Ovary (tissue), 3 donors: ENCODE measurements around the gene BTBD9.

Experiments used
- CTCF ChIP-seq, 3 donors: fragments of 450-650 bp in 2 of 3; fragments of 200-600 bp in 1 of 3; IDR thresholded peaks; one replicate each; pipeline versions ENCODE4 v1.5.1 to v1.8.0; 2016 to 2022; ENCODE audit warnings: antibody characterized with exemption in 3 of 3, mild to moderate bottlenecking in 1 of 3
- EP300 ChIP-seq: sonication (generic); formaldehyde crosslinking; IDR thresholded peaks from one replicate; pipeline ENCODE4 v1.6.1; 2017; ENCODE audit warnings: antibody characterized with exemption
- POLR2A ChIP-seq: fragments of 450-650 bp; IDR thresholded peaks from one replicate; pipeline ENCODE4 v1.6.1; 2017; ENCODE audit warnings: antibody characterized with exemption, mild to moderate bottlenecking, moderate library complexity
- donor health status: DM: no; HTN: no; CAD: no.

DNA sequence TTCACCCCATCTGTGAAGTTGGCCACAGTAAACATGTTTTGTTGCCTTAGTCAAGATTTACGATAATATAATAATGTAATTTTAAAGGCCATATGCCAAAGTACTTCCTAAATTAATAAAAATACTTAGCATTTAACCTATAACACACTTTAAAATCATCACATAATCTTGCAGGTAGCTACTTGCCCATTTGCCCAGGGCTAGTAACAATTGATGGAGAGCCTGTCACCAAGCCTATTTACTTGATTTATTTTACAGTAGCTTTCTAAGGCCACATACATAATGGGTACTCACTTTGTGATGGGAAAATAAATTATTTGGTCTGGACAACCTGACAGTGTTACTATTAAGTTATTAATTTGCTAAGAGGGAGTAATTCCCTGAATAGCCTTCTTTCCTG is 14.5 kb downstream of the BTBD9 start:
- TF ChIP-seq CTCF (IDR thresholded peaks at IDR 0.05), result no peak
- TF ChIP-seq EP300, result no peak
- TF ChIP-seq POLR2A, result no peak
